Fibroblast of mammary gland (primary cell): ENCODE results near the gene LRFN2.

Experiments
- DNase-seq: peaks from one replicate; pipeline ENCODE4 v3.0.0-alpha.2; 2010; ENCODE audit warnings: low read depth
- H3K4me3 ChIP-seq: 2 replicates; pipeline ENCODE4 v1.5.1; 2011; ENCODE audit warnings: low read depth, mild to moderate bottlenecking, low read length, moderate library complexity; ENCODE audit not compliant: control insufficient read depth
- TF ChIP-seq, protein P1 (sequence below): conservative IDR thresholded peaks from 2 replicates; pipeline ENCODE4 v1.5.1; 2011; ENCODE audit warnings: low read depth, low read length, inconsistent platforms; ENCODE audit not compliant: control insufficient read depth, insufficient read depth

The LRFN2 gene

DNA sequence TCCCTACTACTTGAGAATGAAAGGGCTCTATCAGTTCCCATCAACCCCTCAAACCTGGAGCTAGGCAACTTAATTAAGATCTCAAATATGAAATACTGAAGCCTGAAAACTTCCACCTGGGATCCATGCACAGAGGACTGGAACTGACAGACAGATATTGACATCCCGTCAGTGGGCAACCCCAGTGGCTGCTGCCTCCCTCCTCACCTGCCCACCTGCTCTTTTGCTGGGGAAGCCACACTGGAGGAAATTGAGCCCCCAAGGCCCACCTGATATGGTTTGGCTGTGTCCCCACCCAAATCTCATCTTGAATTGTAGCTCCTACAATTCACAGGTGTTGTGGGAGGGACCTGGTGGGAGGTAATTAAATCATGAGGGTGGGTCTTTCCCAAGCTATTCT, 192.8 kb downstream of the LRFN2 start:
- no peak for DNase-seq
- no peak overlapping the region for H3K4me3 ChIP-seq
- TF ChIP-seq, protein P1, sequence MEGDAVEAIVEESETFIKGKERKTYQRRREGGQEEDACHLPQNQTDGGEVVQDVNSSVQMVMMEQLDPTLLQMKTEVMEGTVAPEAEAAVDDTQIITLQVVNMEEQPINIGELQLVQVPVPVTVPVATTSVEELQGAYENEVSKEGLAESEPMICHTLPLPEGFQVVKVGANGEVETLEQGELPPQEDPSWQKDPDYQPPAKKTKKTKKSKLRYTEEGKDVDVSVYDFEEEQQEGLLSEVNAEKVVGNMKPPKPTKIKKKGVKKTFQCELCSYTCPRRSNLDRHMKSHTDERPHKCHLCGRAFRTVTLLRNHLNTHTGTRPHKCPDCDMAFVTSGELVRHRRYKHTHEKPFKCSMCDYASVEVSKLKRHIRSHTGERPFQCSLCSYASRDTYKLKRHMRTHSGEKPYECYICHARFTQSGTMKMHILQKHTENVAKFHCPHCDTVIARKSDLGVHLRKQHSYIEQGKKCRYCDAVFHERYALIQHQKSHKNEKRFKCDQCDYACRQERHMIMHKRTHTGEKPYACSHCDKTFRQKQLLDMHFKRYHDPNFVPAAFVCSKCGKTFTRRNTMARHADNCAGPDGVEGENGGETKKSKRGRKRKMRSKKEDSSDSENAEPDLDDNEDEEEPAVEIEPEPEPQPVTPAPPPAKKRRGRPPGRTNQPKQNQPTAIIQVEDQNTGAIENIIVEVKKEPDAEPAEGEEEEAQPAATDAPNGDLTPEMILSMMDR: no peak

DNA sequence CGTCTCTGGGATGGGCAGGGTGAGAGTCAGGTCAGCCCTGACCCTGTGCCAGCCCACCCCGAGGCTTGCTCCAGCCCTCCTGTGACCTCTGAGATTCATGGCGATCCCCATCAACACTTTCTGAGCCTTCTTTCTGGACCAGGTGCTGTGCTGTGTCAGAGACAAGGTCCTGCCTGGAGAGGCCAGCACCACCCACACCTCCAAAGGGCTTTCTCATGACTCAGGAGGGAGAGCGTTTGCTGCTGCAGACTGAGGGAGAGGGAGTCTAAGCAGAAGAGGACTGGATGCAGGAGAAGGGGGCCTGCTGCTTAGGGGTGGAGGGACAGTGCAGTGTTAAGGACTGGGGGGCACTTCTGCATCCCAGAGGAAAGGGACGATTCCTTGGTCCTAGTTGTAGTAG, 193.5 kb downstream of the LRFN2 start:
- H3K4me3 ChIP-seq: no peak overlapping the region
- TF ChIP-seq, protein P1: no peak
- DNase-seq: no peak

DNA sequence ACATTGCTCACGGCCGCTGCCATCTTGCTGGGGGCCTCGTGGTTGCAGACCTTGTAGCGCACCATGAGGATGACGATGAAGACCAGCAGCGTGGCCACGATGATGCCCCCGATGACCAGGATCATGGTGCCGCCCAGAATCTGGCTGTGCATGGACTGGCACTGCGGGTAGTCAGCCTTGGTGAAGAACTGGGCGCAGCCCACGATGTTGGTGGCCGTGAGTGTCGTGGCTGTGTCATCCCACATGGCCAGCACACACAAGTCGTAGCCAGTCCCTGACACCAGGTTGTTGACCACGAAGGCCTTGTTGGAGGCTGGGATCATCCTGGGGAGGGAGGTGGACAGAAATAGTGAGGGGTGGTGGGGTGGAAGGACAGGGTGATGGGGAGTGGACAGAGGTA, 194.6 kb downstream of the LRFN2 start:
- TF ChIP-seq, protein P1: no peak
- H3K4me3 ChIP-seq: no peak overlapping the region
- DNase-seq: no peak

DNA sequence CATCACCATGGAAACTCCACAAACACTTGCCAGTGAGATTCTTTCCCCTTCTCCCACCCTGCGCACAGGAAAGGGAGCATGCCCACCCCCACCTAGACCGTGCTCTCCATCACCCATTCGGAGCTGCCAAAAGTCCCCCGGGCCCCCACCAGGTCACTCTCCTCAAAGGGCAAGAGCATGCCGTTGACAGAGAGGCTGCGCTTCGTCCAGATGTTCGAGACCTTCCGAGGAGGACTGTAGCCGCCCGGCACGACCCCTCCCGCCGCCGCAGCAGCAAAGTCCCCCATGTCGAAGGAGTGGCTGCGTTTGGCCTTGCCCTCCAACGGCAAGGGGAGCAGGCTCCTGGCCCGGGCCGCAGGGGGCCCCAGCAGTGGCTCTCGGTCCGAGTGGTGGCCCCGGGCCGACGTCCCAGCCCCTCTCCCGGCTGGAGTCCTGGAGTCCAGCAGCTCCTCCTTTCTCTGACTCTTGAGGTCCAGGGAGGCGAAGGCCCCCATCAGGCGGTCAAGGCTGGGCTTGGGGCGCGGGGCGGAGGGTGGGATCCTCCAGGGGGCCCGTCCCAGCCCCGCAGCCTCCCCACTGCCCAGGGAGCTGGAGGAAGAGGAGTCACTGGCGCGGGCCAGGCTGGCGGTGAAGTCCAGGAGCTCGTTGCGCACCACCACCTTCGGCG, 195.2 kb downstream of the LRFN2 start:
- H3K4me3 ChIP-seq: no peak overlapping the region
- DNase-seq: no peak
- TF ChIP-seq, protein P1: no peak

DNA sequence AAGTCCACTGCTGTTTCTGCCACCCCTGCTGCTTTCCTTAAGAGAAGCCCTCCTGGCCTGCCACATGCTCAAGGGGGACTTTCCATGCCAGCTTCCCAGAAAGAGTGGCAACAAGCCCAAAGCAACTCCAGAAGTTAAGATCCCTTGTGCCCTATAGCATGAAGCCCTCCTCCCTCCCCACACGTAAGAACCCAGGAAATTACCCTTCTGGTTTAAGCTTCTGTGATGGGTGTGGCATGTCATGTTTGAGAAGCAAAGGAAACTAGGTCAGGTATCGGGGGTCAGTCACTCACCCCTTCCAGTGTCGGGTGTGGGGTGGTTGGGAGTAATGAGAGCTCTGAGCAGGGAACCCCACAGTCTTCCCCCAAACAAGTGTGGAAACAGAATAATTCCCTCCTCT, 196.1 kb downstream of the LRFN2 start:
- no peak overlapping the region for H3K4me3 ChIP-seq
- no peak for DNase-seq
- TF ChIP-seq, protein P1: no peak

DNA sequence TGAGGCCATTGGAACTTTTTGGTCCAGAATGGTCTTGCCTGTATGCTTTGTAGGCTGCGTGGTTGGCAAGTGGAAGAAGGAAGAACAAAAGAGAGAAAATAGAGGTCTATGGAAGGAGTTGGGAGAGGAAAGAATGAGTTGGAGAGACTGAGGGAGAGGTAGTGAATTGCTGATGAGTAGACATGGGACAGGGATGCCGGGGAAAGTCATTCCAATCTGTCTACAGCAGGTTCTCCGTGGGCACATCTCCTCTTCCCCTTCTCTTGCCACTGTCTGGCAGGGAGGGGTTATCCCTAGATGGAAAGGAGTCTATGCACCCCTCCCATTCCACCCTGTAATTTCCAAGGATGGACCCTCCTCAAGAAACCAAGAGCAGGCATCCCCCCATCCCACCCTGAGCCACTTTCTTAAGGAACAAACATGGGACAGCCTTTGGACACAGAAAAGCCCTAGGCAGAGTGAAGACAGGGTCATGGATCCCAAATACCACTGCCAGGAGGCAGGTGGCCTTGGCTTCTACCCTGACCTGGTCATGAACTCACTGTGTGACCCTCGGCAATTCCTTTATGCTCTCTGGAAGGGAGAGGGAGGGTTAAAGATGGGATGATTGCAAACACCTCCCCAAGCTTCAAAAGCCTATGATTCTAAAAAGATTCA, 196.9 kb downstream of the LRFN2 start:
- TF ChIP-seq, protein P1: no peak
- DNase-seq: no peak
- H3K4me3 ChIP-seq: no peak overlapping the region

DNA sequence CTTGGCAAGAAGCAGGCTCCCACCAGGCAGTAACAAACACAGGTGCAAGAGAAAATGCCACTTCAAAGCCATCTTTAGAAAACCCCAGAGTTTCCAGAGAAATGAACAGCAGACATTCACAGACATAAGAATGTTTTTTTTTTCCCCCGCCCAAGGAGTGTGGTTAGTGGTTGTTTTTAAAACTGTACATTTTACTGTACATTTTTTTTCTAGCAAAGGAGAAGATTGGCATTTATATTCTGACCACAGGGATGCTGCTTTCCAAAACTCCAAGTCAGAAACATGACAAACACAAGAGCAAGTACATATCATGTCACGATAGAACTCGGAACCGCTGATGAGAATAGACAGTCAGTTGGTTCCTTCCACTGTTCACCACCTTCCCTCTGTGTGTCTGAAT, 197.9 kb downstream of the LRFN2 start:
- no peak overlapping the region for H3K4me3 ChIP-seq
- TF ChIP-seq, protein P1: no peak
- no peak for DNase-seq
